Liver (tissue), 3 donors: ENCODE results near the gene GFOD2.

Source experiments
- TF ChIP-seq, protein P1 (sequence below): fragments of 150-350 bp; IDR thresholded peaks from 2 replicates; pipeline ENCODE4 v1.5.1; 2017; ENCODE audit warnings: improper control_type of control experiment, low read depth, low read length; ENCODE audit not compliant: missing input control
- TF ChIP-seq, protein P2 (sequence below): IDR thresholded peaks from 2 replicates; pipeline ENCODE4 v1.6.1; 2016; ENCODE audit warnings: antibody characterized with exemption
- TF ChIP-seq, protein P3 (sequence below): IDR thresholded peaks from 2 replicates; pipeline ENCODE4 v1.6.1; 2016; ENCODE audit warnings: antibody characterized with exemption, mild to moderate bottlenecking
- donor health status: healthy.
- donor health status: healthy.

DNA sequence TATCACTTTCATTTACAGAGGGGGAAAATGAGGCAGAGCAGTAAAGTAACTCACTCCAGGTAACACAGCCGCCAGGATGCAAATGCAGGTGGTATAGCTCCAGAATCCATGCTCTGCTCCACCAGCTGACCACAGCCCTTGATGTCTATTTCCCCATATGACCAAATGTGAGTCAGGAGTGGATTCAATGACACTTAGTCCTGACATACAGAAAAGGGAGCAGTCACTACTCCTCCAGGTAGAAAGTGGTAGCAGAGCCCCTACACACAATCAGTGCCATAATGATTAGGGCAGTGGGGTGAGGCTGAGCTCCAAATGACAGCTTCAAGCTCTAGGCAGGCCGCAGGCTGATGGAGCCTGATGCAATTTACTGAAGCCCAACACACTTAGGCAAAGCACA, 43.3 kb upstream of the GFOD2 start:
- TF ChIP-seq, protein P1, sequence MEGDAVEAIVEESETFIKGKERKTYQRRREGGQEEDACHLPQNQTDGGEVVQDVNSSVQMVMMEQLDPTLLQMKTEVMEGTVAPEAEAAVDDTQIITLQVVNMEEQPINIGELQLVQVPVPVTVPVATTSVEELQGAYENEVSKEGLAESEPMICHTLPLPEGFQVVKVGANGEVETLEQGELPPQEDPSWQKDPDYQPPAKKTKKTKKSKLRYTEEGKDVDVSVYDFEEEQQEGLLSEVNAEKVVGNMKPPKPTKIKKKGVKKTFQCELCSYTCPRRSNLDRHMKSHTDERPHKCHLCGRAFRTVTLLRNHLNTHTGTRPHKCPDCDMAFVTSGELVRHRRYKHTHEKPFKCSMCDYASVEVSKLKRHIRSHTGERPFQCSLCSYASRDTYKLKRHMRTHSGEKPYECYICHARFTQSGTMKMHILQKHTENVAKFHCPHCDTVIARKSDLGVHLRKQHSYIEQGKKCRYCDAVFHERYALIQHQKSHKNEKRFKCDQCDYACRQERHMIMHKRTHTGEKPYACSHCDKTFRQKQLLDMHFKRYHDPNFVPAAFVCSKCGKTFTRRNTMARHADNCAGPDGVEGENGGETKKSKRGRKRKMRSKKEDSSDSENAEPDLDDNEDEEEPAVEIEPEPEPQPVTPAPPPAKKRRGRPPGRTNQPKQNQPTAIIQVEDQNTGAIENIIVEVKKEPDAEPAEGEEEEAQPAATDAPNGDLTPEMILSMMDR, result no peak
- TF ChIP-seq, protein P2, sequence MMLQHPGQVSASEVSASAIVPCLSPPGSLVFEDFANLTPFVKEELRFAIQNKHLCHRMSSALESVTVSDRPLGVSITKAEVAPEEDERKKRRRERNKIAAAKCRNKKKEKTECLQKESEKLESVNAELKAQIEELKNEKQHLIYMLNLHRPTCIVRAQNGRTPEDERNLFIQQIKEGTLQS, result no peak
- TF ChIP-seq, protein P3, sequence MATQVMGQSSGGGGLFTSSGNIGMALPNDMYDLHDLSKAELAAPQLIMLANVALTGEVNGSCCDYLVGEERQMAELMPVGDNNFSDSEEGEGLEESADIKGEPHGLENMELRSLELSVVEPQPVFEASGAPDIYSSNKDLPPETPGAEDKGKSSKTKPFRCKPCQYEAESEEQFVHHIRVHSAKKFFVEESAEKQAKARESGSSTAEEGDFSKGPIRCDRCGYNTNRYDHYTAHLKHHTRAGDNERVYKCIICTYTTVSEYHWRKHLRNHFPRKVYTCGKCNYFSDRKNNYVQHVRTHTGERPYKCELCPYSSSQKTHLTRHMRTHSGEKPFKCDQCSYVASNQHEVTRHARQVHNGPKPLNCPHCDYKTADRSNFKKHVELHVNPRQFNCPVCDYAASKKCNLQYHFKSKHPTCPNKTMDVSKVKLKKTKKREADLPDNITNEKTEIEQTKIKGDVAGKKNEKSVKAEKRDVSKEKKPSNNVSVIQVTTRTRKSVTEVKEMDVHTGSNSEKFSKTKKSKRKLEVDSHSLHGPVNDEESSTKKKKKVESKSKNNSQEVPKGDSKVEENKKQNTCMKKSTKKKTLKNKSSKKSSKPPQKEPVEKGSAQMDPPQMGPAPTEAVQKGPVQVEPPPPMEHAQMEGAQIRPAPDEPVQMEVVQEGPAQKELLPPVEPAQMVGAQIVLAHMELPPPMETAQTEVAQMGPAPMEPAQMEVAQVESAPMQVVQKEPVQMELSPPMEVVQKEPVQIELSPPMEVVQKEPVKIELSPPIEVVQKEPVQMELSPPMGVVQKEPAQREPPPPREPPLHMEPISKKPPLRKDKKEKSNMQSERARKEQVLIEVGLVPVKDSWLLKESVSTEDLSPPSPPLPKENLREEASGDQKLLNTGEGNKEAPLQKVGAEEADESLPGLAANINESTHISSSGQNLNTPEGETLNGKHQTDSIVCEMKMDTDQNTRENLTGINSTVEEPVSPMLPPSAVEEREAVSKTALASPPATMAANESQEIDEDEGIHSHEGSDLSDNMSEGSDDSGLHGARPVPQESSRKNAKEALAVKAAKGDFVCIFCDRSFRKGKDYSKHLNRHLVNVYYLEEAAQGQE, result no peak
